Activated CD8-positive, alpha-beta memory T cell treated with anti-CD3 and anti-CD28 coated beads for 24 hours (primary cell): ENCODE measurements around the gene COG8.

Experiments used
- DNase-seq: peaks from one replicate; pipeline ENCODE4 v3.0.0-alpha.2; 2020

Gene COG8

DNA sequence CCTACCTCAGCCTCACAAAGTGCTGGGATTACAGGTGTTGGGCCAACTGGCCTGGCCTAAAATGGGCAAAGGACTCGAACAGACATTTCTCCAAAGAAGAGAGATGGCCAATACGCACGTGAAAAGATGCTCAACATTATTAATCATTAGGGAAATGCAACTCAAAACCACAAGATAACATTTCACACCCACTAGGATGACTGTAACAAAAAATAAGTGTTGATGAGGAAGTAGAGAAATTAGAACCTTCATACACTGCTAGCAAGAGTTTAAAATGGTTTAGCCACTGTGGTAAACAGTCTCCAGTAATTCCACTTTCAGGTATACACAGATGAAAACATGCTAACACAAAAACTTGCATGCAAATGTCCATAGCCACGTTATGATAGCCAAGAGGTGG is 6.6 kb upstream of the COG8 start:
- DNase-seq = no peak

DNA sequence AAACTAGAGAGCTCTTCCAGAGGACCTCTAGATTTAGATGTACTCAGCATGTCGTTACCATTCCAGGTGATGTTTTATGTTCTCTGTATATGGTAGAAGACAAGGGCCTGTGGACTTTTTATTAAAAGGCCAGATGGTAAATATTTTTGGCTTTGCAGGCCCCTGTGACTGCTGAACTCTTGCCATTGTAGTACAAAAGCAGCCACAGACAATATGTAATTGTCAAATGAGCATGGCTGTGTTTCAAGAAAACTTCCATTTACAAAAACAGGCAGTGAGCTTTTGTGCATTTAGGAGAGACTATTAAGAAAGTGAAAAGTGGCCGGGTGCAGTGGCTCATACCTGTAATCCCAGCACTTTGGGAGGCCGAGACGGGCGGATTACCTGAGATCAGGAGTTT is 4.8 kb upstream of the COG8 start:
- DNase-seq = no peak

- DNase-seq = no peak
These were observed 806 bp upstream of the COG8 start for GRCh38 chr16:69340095-69340644.

GRCh38 chr16:69338557-69339288 is 641 bp downstream of the COG8 start:
- DNase-seq = no peak

DNA sequence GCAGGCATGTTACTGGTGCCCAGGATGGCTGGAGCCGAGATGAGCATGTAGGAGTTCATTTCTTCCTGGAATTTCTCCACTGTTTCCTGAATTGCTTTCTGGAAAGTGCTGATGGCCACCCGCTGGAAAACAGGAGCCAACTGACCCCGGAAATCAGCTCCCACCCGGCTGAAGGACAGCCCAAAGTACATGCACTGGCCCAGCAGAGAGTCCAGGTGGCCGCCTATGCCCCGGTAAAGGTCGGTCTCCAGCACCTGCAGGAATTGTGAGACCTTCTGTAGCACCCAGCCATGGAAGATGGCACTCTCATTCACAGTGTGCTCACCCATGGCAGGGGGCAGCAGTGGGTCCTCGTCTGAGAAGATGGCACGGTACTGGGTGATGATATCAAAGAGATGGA is 4.7 kb downstream of the COG8 start:
- DNase-seq = no peak

DNA sequence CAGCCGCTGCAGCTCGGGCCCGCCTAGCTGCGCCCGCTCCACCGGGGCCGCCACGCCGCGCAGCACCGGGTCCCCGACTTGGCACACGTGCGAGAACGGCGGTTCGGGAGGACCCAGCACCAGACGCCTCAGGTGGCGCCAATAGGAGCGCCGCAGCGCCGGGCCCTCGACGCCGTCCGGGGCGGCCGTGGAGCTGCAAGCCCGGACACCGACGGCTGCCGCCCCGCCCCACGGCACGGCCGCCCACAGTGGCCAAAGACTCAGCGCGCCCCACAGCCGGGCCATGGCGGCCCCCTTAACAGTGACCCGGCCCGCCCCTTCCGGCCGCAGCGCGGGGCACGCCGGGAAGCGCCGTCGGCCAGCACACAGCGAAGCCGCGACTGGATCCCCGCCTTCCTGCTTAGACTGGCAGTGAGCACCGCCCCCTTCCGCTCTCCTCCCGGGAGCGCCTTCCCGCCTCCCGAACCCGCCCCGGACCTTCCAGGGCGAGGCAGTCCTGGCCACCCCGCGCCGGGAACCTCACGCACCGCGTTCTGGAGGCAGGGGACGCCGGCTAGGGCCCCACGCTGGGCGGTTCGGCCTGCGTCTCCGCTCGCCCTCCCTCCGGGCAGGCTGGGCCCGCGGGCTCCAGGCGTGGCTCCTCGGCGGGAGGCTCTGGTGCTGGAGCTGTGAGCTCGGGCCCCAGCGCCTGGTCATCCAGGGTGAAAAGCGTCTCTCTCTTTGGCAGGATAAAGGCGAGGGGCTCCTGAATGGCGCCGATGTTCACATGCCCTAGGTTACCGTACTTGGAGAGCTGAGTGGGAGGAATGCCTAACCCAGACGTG is 8.9 kb downstream of the COG8 start, which contains the start of gene PDF:
Gene PDF, minus strand, starts transcription at position 303 of the 824 bp plus-strand sequence. Its CDS starts 18 bp downstream, at position 285.
- peak; percentile 92 for DNase-seq

GRCh38 chr16:69329369-69330285 is 9.7 kb downstream of the COG8 start:
- no peak for DNase-seq

DNA sequence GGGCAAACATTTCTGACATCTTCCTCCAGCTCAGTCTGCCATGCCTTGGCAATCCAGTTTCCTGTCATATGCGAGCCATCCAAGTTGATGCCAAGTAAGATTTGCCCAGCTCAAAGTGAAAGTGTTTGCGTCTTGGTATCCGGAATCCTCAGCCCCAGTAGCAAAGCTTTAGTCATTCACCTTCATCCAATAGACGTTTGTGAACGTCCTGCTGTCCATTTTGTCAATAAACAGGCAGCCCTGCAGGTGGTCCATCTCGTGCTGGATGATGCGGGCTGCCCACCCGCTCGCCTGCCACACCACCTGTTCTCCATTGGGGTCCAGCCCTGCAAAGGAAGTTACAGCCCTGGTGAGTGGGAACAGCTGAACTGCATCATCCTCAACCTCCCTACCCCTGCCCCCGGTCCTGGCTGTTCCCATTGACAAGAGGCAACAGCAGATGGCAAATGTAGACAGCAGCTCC is 10.5 kb downstream of the COG8 start:
- peak; percentile 62 for DNase-seq

- DNase-seq = peak; percentile 45
These were observed 11.6 kb downstream of the COG8 start for GRCh38 chr16:69327585-69328310.

- DNase-seq = no peak
These were observed 13.0 kb downstream of the COG8 start for GRCh38 chr16:69326172-69326873.

GRCh38 chr16:69325784-69326171 is 13.6 kb downstream of the COG8 start:
- no peak for DNase-seq

DNA sequence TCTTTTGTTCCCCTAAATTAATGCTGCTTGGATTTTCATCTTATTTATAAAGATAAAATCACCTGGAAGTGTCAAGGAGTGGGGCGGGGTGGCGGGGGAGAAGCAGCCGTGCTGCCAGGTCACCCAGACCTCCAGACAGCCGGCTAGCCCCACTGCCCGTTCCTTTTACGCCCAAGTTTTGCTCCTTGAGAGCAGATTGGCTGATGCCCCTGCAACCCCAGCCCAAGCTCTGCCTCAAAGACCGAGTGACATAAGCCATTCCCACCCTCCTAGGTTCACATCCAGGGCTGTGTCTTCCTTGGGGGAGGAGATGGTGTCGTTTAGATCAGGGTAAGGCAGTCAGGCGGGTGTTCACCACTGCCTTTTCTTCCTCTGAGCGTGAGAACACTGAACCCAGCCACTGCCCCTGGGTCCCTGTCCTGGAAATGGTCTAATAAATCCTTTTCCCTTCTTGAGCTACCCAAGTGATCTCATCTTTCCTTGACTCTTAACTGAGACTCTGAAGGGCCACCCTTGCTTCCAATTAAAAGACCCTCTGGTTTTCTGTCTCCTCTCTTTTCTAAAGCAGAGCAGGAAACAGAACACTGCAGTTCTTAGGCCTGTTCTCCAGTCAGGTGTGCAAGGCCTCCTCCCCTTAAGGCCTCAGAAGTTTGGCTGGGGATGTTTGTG is 14.6 kb downstream of the COG8 start:
- DNase-seq = no peak

DNA sequence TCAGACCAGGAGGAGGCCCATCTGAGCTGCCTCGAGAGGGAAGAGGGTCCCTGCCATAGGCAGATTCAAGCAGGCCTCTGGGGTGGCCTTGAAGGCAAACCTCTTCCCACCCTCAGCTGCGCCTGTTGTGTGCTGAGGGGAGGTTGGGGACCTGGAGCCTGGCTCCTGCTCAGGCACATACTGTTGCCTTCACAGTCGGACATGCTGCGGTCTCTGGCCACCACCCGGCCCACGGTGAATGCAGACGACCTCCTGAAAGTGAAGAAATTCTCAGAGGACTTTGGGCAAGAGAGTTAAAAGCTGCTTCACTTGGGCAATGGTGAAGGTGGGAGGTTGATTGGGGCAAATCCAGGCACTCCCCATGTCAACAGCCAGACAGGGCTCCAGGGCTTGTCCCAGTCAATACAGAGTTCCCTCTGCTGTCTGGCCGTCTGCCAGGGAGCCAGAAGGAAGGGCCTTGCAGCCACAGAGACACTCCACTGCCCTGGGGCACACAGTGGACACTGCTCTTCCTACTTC is 15.3 kb downstream of the COG8 start:
- no peak for DNase-seq

DNA sequence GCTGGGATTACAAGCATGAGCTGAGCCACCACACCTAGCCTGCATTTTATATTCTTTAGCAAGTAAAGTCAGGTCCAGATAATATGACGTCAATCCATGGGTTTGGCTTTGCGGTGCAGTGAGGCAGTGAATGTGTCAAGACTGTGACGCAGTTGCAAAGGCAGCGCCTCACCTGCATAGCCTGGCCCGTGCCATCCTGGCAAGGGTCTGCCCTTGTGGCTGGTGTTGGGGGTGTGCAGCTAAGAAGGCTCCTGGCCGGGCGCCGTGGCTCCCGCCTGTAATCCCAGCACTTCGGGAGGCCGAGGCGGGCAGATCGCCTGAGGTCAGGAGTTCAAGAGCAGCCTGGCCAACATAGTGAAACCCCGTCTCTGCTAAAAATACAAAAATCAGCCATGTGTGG is 15.9 kb downstream of the COG8 start:
- no peak for DNase-seq

DNA sequence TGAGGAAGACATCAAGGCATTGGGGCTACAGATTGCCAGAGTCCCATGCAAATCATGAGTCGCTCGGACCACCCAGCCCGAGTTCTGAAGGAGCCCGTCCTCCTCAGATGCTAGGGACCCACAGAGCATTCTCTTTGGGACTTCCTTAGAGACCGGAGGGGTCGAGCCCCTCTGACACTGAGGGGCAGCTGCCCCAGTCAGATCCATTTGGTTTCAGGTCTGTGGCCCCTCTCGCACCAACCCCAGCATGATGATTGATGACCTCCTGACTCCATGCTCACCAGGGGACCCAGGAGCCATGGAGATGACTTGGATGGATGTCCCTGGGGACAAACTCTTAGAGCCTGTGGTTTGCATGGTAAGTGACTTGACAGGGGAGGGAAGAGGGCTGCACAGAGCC is 17.0 kb downstream of the COG8 start:
- DNase-seq = no peak

- no peak for DNase-seq
These were observed 18.3 kb downstream of the COG8 start for GRCh38 chr16:69321080-69321479.

GRCh38 chr16:69320740-69321073 is 18.7 kb downstream of the COG8 start:
- no peak for DNase-seq

GRCh38 chr16:69319826-69320739 is 19.3 kb downstream of the COG8 start:
- no peak for DNase-seq

GRCh38 chr16:69319381-69319780 is 20.0 kb downstream of the COG8 start:
- no peak for DNase-seq

GRCh38 chr16:69318911-69319289 is 20.5 kb downstream of the COG8 start:
- DNase-seq = peak; percentile 54
